Pons (tissue), 1 donor: ENCODE measurements around the gene IRF2BP2.

Experiments used
- DNase-seq: peaks from one replicate; pipeline ENCODE4 v3.0.0-alpha.2; 2016; ENCODE audit warnings: low spot score

Gene IRF2BP2

GRCh38 chr1:234613128-234613875 is 3.3 kb upstream of the IRF2BP2 start:
- peak; percentile 85 for DNase-seq

DNA sequence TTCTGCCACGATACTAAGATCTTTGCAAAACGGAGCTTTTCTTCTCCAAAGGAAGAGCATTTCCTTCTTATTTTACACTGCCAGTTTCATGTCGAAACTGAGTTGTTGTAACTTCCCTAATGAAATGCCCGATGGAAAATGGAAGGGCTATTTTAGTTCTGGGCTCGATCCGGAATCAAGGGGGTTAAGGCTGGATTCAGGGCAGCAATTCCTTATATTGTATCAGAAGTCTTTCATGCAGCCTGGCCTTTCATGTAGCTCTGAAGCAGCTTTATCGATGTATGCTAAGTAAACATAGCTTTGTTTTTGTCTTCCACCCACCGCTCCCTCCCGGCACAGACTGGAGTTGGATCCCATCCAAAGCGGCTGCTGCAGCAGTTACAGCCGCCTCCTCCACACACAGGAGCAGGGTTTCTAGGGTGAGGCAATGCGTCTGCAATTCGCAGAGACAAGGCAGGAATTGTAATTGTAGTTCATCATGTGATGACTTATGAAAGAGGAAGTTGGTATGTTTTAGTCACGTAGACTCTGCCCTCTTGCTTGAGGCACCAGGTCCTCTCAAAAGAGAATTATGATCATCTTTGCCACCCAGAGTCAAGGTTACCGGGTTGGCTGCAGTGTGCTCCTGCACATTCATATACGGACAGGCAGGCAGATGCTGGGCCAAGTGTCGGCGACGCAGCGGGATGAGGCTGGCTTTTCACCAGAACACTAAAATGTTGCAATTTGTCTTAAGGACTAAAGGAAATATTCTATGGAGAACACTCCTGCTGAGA is 2.6 kb upstream of the IRF2BP2 start:
- DNase-seq: peak; percentile 98

- peak; percentile 74 for DNase-seq
These were observed 1.9 kb upstream of the IRF2BP2 start for GRCh38 chr1:234611847-234612351.

- DNase-seq: peak; percentile 90
These were observed 1.4 kb upstream of the IRF2BP2 start for GRCh38 chr1:234611225-234611846.

DNA sequence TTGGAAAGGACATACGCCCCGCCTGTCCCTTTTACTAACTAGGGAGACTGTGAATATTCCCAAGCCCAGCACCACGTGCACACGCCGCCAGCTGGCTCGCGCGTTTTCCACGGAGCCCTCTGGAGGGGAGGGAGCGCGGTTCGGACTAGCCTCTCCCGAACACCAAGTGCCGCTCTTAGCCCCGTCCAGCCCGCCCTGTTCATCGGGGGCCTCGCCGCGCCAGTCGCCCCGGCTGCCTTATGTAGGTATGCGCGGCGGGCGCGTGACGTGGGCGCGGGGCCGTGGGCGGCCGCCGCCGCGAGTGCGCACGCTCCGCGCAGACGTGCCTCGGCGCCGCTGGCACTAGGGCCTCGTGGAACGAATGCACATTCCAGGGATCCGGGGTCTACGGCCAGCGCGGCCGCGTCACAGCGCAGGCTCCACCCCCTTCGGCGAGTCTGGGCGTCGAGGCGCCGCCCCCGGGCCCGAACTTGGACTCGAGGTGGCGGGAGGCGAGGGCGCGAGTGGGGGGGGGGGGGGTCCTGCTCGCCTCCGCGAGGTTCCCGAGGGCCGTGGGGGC is 767 bp upstream of the IRF2BP2 start:
- peak; percentile 94 for DNase-seq

DNA sequence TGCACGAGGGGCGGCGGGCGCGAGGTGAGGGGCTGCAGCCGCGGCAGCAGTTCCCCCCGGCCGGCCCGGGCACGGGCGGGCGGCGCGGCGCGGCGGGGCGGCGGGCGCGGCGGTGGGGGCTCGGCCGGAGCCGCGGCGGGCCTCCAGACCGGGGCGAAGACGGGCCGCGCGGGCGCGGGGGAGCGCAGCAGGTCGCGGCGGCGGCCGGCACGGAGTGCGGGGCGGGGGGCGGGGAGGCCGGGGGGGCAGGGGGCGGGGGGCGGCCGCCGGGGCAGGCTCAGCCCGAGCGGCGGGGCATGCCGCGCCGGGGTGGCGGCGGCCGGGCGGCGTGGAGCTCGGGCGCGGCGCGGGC is 311 bp downstream of the IRF2BP2 start:
- DNase-seq: no peak

DNA sequence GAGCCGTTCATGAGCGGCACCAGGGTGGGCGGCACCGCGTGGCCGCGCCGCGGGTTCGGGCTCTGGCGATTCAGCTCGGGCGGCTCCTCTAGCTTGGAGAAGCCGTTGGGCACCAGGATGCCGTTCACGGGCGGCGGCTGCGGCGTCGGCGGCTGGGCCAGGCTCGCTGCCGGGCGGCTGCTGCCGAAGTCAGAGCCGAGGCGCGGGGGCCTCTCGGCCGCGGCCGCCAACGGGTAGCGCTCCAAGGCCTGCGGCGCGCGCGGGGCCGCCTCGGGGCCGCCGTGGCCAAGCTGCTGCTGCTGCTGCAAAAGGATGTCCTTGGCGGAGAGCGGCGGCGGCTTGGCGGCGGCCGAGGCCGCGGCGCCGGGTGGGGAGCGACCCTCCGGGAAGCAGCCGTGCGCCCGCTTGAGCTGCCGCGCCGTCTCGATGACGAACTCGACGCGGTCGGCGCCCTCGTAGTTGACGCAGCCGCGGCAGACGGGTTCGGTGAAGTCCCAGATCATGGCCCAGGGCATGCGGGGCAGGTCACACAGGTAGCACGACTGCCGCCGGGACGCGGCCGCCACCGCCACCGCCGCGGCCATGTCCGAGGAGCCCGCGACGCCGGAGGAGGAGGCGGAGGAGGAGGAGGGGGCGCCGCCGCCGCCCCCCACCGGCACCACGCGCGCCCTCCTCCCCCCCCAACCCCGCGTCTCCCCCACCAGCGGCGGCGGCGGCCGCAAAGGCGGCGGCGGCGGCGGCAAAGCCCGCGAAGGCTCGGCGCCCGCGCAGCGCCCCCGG is 877 bp downstream of the IRF2BP2 start:
- DNase-seq: no peak

DNA sequence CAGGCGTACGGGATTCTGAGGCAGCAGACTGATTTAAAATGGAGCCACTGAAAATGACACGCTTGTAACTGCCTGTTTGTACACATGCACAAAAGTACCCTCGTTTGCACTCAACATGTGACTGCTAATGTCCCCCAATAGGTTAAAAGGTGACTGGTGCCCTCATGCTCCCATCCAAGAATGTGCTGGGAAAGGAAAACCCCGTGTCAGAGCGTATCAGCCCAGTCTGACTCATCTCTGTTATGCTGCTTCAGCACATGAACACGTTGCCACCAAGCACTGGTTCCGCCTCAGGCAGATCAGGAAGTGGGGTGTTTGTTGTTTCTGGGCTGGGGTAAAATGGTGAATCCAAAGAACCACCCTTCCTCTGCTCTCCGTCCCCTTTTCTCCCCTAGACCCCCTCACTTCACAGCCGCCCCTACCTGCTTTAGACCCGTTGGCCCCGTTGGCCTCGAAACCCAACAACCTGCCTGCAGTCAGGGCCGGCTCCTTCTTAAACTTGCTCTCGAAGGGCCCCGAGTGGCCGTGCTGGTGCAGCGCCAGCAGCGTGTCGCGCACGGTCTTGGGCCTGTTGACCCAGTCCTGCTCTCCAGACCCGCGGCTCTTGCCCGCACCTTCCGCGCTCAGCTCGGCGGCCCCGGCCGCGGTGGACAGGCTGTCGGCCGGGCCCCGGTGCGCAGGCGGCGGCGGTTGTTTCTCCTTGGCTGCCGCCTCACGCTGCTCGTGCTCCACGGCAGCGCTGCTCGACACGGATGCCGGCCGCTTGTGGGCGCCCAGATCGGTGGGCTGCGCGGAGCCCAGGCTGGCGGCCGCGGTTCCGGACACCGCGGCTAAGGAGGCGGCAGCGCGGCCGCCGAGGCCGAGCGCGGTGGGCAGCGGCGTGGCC is 1.7 kb downstream of the IRF2BP2 start:
- peak; percentile 92 for DNase-seq

GRCh38 chr1:234607109-234608024 is 2.6 kb downstream of the IRF2BP2 start:
- peak; percentile 88 for DNase-seq

DNA sequence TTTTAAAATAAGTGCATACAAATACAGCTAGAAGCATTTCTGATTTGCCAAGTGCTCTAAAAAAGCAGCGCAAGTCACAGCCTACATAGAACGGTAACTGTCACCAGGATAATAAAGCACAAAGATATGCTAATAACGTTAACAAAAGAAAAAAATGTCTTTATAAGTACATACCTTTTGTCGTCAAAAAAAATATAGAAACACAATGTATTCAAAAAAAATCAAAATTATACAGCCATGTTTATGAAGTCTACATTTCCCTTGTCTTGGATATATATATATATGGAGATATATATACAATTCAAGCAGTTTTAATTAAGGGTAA is 3.2 kb downstream of the IRF2BP2 start:
- DNase-seq: no peak

DNA sequence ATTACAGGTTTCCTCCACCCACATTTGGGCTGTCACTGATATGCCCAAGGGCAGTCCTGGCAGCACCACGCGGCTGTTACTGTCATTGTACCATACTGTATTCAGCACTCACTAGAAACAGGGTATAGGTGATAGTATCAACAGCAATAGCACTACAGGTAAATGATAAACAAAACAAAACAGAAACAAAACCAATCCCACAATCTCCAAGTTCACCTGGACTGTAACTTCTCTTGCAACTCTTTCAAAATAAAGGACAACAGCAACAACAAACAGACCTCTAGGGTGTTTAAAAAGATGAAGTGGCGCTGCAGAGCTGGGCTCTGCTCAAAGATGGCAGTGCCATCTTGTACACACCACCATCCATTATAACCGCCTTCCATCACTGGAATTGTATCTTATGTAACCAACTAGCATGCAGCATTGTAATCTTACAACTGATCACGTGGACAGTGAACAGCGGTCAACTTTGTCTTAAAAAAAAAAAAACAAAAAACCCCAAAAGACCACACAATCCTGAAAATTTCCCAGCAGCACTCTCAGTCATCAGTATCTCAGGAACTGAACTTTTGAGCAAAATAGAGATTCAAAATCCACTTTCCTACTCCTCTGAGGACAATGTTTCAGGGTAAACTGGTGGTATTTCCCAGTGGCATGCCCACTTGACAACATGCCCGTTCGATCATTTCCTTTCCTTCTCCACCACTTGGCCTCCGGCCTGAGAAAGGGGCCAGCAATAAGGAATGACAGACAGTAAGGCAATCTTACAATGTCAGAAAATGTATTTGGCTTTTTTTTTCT is 3.8 kb downstream of the IRF2BP2 start:
- peak; percentile 87 for DNase-seq

GRCh38 chr1:234605399-234605982 is 4.5 kb downstream of the IRF2BP2 start:
- no peak for DNase-seq

- peak; percentile 67 for DNase-seq
These were observed 5.2 kb downstream of the IRF2BP2 start for GRCh38 chr1:234604495-234605398.

- peak; percentile 70 for DNase-seq
These were observed 6.5 kb downstream of the IRF2BP2 start for GRCh38 chr1:234603221-234604204.

- DNase-seq: peak; percentile 91
These were observed 7.4 kb downstream of the IRF2BP2 start for GRCh38 chr1:234602334-234603220.
